Measurements from ENCODE around the gene SMG5. TPM values are rescaled to one million over a fixed set of nuclear protein-coding genes. Genes with fewer than 3 reads are reported as not detected.

The SMG5 gene
- total and polyA plus RNA-seq, 2 donors (not counting 1 experiment from before 2014, with no cell fraction given): 53.5 to 77.0 TPM

- intact Hi-C loops (cut with micrococcal nuclease): loop anchor here (5.0 kb wide), 1 partner anchor 292 kb away; no protein-coding TSS in a partner anchor
- H3K27ac ChIP-seq (ENCODE audit: low read length in 2 of 2): no peak overlapping the region
- H3K27me3 ChIP-seq (replicated peaks in 1 of 4; ENCODE audit: control extremely low read depth in 1 of 4, control insufficient read depth in 3 of 4, insufficient read depth in 4 of 4, low read length in 3 of 4): no peaks in the 10 kb centered on the region
- H3K4me3 Mint-ChIP-seq: no peak overlapping the region
- DNase-seq (no peak), ATAC-seq (ENCODE audit: low read depth) (no peak)
- H3K9ac ChIP-seq (ENCODE audit: low read length): no peak overlapping the region
- no peaks in the 10 kb centered on the region for H3K27me3 Mint-ChIP-seq
- H3K4me1 Mint-ChIP-seq: peaks cover 11% of the 10 kb centered on the region
- H3K27ac Mint-ChIP-seq: no peak overlapping the region
- POLR2A ChIA-PET: no interaction called here
- H3K36me3 ChIP-seq (replicated peaks in 1 of 2; ENCODE audit: control extremely low read depth in 1 of 2, control insufficient read depth in 1 of 2, extremely low read depth in 1 of 2, insufficient read depth in 2 of 2, low read length in 1 of 2): peaks cover 0 to 10% of the 10 kb centered on the region in 2 experiments
- peaks cover 4 to 11% of the 10 kb centered on the region in 2 donors for H3K4me1 ChIP-seq (ENCODE audit: control insufficient read depth in 2 of 2, insufficient read depth in 2 of 2, low read length in 2 of 2)
- H3K79me2 ChIP-seq (ENCODE audit: control insufficient read depth, insufficient read depth, low read length): peaks cover 3% of the 10 kb centered on the region
- no peaks in the 10 kb centered on the region for H3K9me3 Mint-ChIP-seq (ENCODE audit: insufficient read depth)
- CTCF ChIA-PET: no interaction called here
- TF ChIP-seq CTCF (IDR thresholded peaks at IDR 0.05) (no peak), EZH2 (IDR thresholded peaks at IDR 0.05; ENCODE audit: borderline replicate concordance, insufficient read depth, low read depth, low read length, poor library complexity, severe bottlenecking) (no peak)
- H3K4me3 ChIP-seq (ENCODE audit: control extremely low read depth in 1 of 5, extremely low read depth in 1 of 5, insufficient read depth in 1 of 5, low read depth in 2 of 5, low read length in 4 of 5): no peak overlapping the region
- H3K4me2 ChIP-seq (replicated peaks; ENCODE audit: low read depth, low read length, poor library complexity, severe bottlenecking): no peak overlapping the region
- H3K9me3 ChIP-seq (ENCODE audit: control extremely low read depth in 1 of 3, control insufficient read depth in 2 of 3, insufficient read depth in 1 of 3, low read length in 2 of 3): no peaks in the 10 kb centered on the region
- no peak overlapping the region for H2AFZ ChIP-seq (ENCODE audit: insufficient read depth, low read depth, low read length, poor library complexity, severe bottlenecking)
- no peaks in the 10 kb centered on the region for H4K20me1 ChIP-seq (ENCODE audit: control insufficient read depth, insufficient read depth, low read length, poor library complexity, severe bottlenecking)
Observed at GRCh38 chr1:156289857-156290256, 7.2 kb upstream of the SMG5 start.

GRCh38 chr1:156286061-156286460 is 3.4 kb upstream of the SMG5 start:
- no peak overlapping the region for H3K4me2 ChIP-seq (replicated peaks; ENCODE audit: low read depth, low read length, poor library complexity, severe bottlenecking)
- H3K9ac ChIP-seq (ENCODE audit: low read length): no peak overlapping the region
- Mint-ChIP-seq H3K27me3 (no peaks in the 10 kb centered on the region), H3K27ac (no peak overlapping the region), H3K4me1 (peaks cover 29% of the 10 kb centered on the region), H3K4me3 (no peak overlapping the region), H3K9me3 (ENCODE audit: insufficient read depth) (no peaks in the 10 kb centered on the region)
- intact Hi-C loops (cut with micrococcal nuclease): no loop called here
- H3K27ac ChIP-seq (ENCODE audit: low read length in 2 of 2): no peak overlapping the region
- CTCF ChIA-PET: interaction anchor here (0.6 kb wide), 1 partner anchor 694 kb away, joined by 3 read pairs; no protein-coding TSS in a partner anchor
- POLR2A ChIA-PET: interaction anchor here (0.5 kb wide), 1 partner anchor 1005 kb away, joined by 5 read pairs; no protein-coding TSS in a partner anchor
- DNase-seq (no peak), ATAC-seq (ENCODE audit: low read depth) (no peak)
- TF ChIP-seq CTCF (IDR thresholded peaks at IDR 0.05) (no peak), EZH2 (IDR thresholded peaks at IDR 0.05; ENCODE audit: borderline replicate concordance, insufficient read depth, low read depth, low read length, poor library complexity, severe bottlenecking) (no peak)
- H3K36me3 ChIP-seq (replicated peaks in 1 of 2; ENCODE audit: control extremely low read depth in 1 of 2, control insufficient read depth in 1 of 2, extremely low read depth in 1 of 2, insufficient read depth in 2 of 2, low read length in 1 of 2): peaks cover 0 to 10% of the 10 kb centered on the region in 2 experiments
- no peaks in the 10 kb centered on the region for H3K27me3 ChIP-seq (replicated peaks in 1 of 4; ENCODE audit: control extremely low read depth in 1 of 4, control insufficient read depth in 3 of 4, insufficient read depth in 4 of 4, low read length in 3 of 4)
- H3K4me3 ChIP-seq (ENCODE audit: control extremely low read depth in 1 of 5, extremely low read depth in 1 of 5, insufficient read depth in 1 of 5, low read depth in 2 of 5, low read length in 4 of 5): no peak overlapping the region
- H3K79me2 ChIP-seq (ENCODE audit: control insufficient read depth, insufficient read depth, low read length): peaks cover 34% of the 10 kb centered on the region
- no peaks in the 10 kb centered on the region for H3K9me3 ChIP-seq (ENCODE audit: control extremely low read depth in 1 of 3, control insufficient read depth in 2 of 3, insufficient read depth in 1 of 3, low read length in 2 of 3)
- H3K4me1 ChIP-seq (ENCODE audit: control insufficient read depth in 2 of 2, insufficient read depth in 2 of 2, low read length in 2 of 2): peaks cover 19 to 27% of the 10 kb centered on the region in 2 donors
- H2AFZ ChIP-seq (ENCODE audit: insufficient read depth, low read depth, low read length, poor library complexity, severe bottlenecking): no peak overlapping the region
- peaks cover 5% of the 10 kb centered on the region for H4K20me1 ChIP-seq (ENCODE audit: control insufficient read depth, insufficient read depth, low read length, poor library complexity, severe bottlenecking)
- 100% methylated on average over 2 of the region's 8 CpGs for WGBS (ENCODE audit: insufficient coverage)

Data from B cell (primary cell).